SK-N-SH (cell line): ENCODE results near the gene ZNF358. TPM values are rescaled to one million over a fixed set of nuclear protein-coding genes. Genes with fewer than 3 reads are reported as not detected.
A peak's percentile ranks its signal among the peaks of the same experiment; 100 is the strongest.

Source experiments
- CHD2 ChIP-seq: fragments of 150-350 bp; IDR thresholded peaks from 2 replicates; pipeline ENCODE4 v1.6.1; 2018; ENCODE audit warnings: low read length; ENCODE audit not compliant: partially characterized antibody
- ELF1 ChIP-seq: IDR thresholded peaks from 2 replicates; pipeline ENCODE4 v1.4.0; 2012
- EP300 ChIP-seq, 2 experiments: IDR thresholded peaks; 2 replicates each; pipeline versions ENCODE4 v1.4.0 to v1.6.1; 2012; ENCODE audit warnings: borderline replicate concordance in 1 of 2, low read depth in 1 of 2, low read length in 1 of 2
- EZH2phosphoT487 ChIP-seq: fragments of 200-600 bp; sonication (generic); IDR thresholded peaks from 2 replicates; pipeline ENCODE4 v1.6.1; 2017; ENCODE audit warnings: low read depth, mixed run types, mild to moderate bottlenecking, antibody characterized with exemption, moderate library complexity, borderline replicate concordance
- FOSL2 ChIP-seq: IDR thresholded peaks from 2 replicates; pipeline ENCODE4 v1.4.0; 2012; ENCODE audit warnings: low read depth, mild to moderate bottlenecking, moderate library complexity, borderline replicate concordance
- FOXJ3 ChIP-seq: sonication (generic); formaldehyde crosslinking; IDR thresholded peaks from 2 replicates; pipeline ENCODE4 v1.5.1; 2020; ENCODE audit warnings: mild to moderate bottlenecking, missing genetic modification reagents
- FOXM1 ChIP-seq: IDR thresholded peaks from 2 replicates; pipeline ENCODE4 v1.4.0; 2012; ENCODE audit warnings: low read depth, mild to moderate bottlenecking
- GABPA ChIP-seq: IDR thresholded peaks from 2 replicates; pipeline ENCODE4 v1.4.0; 2012; ENCODE audit warnings: low read depth, mild to moderate bottlenecking
- NFIC ChIP-seq: IDR thresholded peaks from 2 replicates; pipeline ENCODE4 v1.4.0; 2012; ENCODE audit warnings: borderline replicate concordance
- NRF1 ChIP-seq: IDR thresholded peaks from 2 replicates; pipeline ENCODE4 v1.6.1; 2012; ENCODE audit warnings: low read depth, mild to moderate bottlenecking, low read length
- POLR2AphosphoS5 ChIP-seq: IDR thresholded peaks from 2 replicates; pipeline ENCODE4 v1.6.1; 2012; ENCODE audit warnings: low read depth, low read length
- RCOR1 ChIP-seq: fragments of 150-350 bp; IDR thresholded peaks from 2 replicates; pipeline ENCODE4 v1.6.1; 2017; ENCODE audit warnings: antibody characterized with exemption, low read length
- RXRA ChIP-seq: IDR thresholded peaks from 2 replicates; pipeline ENCODE4 v1.4.0; 2012; ENCODE audit warnings: low read depth, mild to moderate bottlenecking, borderline replicate concordance
- TAF1 ChIP-seq: IDR thresholded peaks from 2 replicates; pipeline ENCODE4 v1.6.1; 2012; ENCODE audit warnings: low read depth, mild to moderate bottlenecking, low read length, moderate library complexity, borderline replicate concordance
- YY1 ChIP-seq: IDR thresholded peaks from 2 replicates; pipeline ENCODE4 v1.4.0; 2012; ENCODE audit warnings: low read depth, mild to moderate bottlenecking
- polyA plus RNA-seq, 3 experiments: library from polyadenylated mRNA; depleted of rRNA; stranded (reverse); fragments of >200 nt; gene quantifications; 2 replicates each; pipeline ENCODE4 v1.2.3, GENCODE V29; 2012
- TF ChIP-seq, protein P1 (sequence below): fragments of 150-350 bp; IDR thresholded peaks from 2 replicates; pipeline ENCODE4 v1.6.1; 2016; ENCODE audit warnings: mild to moderate bottlenecking, low read depth, low read length
- TF ChIP-seq, protein P2 (sequence below): IDR thresholded peaks from 2 replicates; pipeline ENCODE4 v1.4.0; 2012; ENCODE audit warnings: low read depth, borderline replicate concordance
- TF ChIP-seq, protein P3 (sequence below): IDR thresholded peaks from 2 replicates; pipeline ENCODE4 v1.4.0; 2012; ENCODE audit warnings: low read depth

Gene ZNF358
- polyA plus RNA-seq, 1 of the 3 experiments (the other 2 are of a cell fraction): 49.3 TPM

DNA sequence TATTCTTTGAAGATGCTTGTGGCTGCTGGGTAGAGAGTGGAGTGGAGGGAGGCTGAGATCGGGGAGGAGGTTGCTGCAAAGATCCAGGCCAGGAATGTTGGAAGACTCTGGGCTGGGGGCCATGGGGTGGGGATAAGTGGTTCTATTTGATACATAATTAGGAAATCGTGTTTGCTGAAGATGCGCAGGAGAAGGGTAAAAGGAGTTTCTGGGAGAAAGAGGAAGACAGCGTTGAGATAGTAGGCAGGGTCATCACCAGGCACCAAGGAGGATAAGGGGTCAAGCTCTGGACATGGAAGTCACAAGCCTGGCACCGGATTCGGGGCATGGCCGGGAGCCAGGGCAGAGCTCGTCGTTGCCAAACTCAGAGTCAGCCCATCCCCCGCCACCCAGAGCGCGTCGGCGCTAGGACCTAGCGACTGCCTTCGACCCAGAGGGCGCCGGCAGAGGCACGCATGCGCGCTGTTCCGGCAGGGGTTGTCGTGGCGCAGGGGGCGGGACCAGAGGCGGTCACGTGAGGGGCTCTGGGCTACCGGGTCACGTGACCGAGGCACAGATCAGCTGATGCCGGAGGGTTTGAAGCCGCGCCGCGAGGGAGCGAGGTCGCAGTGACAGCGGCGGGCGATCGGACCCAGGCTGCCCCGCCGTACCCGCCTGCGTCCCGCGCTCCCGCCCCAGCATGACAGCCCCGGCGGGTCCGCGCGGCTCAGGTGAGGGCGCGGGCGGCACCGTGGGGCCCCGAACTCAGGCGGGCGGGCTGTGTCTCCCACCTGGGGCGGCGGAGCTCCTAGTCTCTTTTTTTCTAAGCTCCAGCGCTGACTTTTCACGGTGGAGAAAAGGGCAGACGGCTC lies 6.4 kb downstream of the ZNF358 start, which contains the start of gene MCOLN1 (continued):
- TF ChIP-seq, protein P1, sequence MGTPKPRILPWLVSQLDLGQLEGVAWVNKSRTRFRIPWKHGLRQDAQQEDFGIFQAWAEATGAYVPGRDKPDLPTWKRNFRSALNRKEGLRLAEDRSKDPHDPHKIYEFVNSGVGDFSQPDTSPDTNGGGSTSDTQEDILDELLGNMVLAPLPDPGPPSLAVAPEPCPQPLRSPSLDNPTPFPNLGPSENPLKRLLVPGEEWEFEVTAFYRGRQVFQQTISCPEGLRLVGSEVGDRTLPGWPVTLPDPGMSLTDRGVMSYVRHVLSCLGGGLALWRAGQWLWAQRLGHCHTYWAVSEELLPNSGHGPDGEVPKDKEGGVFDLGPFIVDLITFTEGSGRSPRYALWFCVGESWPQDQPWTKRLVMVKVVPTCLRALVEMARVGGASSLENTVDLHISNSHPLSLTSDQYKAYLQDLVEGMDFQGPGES: no peak
- TF ChIP-seq YY1 (peak; percentile 58; the same call in 1 of the 2 replicates), GABPA (no peak; the same call in 1 of the 2 replicates), TAF1 (peak; percentile 63; the same call in 1 of the 2 replicates), FOSL2 (no peak), NRF1 (peak; percentile 80), EZH2phosphoT487 (no peak), FOXM1 (no peak), RCOR1 (peak; percentile 39; the same call in 1 of the 2 replicates), EP300 (IDR thresholded peaks at IDR 0.05; ENCODE audit: borderline replicate concordance in 1 of 2, low read depth in 1 of 2, low read length in 1 of 2) (no peak), FOXJ3 (CRISPR knock-in tag) (no peak), NFIC (peak; percentile 77), RXRA (no peak), POLR2AphosphoS5 (peak; percentile 31; the same call in 1 of the 2 replicates), ELF1 (peak; percentile 62), CHD2 (peak; percentile 98)
- TF ChIP-seq, protein P2, sequence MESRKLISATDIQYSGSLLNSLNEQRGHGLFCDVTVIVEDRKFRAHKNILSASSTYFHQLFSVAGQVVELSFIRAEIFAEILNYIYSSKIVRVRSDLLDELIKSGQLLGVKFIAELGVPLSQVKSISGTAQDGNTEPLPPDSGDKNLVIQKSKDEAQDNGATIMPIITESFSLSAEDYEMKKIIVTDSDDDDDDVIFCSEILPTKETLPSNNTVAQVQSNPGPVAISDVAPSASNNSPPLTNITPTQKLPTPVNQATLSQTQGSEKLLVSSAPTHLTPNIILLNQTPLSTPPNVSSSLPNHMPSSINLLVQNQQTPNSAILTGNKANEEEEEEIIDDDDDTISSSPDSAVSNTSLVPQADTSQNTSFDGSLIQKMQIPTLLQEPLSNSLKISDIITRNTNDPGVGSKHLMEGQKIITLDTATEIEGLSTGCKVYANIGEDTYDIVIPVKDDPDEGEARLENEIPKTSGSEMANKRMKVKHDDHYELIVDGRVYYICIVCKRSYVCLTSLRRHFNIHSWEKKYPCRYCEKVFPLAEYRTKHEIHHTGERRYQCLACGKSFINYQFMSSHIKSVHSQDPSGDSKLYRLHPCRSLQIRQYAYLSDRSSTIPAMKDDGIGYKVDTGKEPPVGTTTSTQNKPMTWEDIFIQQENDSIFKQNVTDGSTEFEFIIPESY: no peak
- TF ChIP-seq, protein P3, sequence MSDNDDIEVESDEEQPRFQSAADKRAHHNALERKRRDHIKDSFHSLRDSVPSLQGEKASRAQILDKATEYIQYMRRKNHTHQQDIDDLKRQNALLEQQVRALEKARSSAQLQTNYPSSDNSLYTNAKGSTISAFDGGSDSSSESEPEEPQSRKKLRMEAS: peak; percentile 76
